Measurements from ENCODE around the gene ZNF746.

ZNF746 gene

GRCh38 chr7:149496642-149497391, 792 bp downstream of the ZNF746 start (continued):
- TF ChIP-seq KLF16 (tag by site-specific recombination; IDR thresholded peaks at IDR 0.05) (no peak), ZNF37A (tag by site-specific recombination; IDR thresholded peaks at IDR 0.05) (no peak), GLIS1 (tag by site-specific recombination; IDR thresholded peaks at IDR 0.05) (peak; percentile 92), ZNF621 (tag by site-specific recombination; IDR thresholded peaks at IDR 0.05) (no peak), GFI1B (tag by site-specific recombination; IDR thresholded peaks at IDR 0.05) (no peak), PRDM4 (tag by site-specific recombination; IDR thresholded peaks at IDR 0.05) (0 out of 2 replicates have a peak, but pooled peaks have one; percentile 3), SP3 (tag by site-specific recombination; IDR thresholded peaks at IDR 0.05) (peak; percentile 22; the same call in 1 of the 2 replicates), FEZF1 (tag by site-specific recombination; IDR thresholded peaks at IDR 0.05) (peak; percentile 17; the same call in 1 of the 2 replicates), ZSCAN5A (tag by site-specific recombination; IDR thresholded peaks at IDR 0.05) (no peak), KLF1 (tag by site-specific recombination; IDR thresholded peaks at IDR 0.05) (no peak), ZNF211 (tag by site-specific recombination; IDR thresholded peaks at IDR 0.05; ENCODE audit: low read depth) (no peak), ZNF843 (tag by site-specific recombination; IDR thresholded peaks at IDR 0.05) (no peak), PRDM1 (tag by site-specific recombination; IDR thresholded peaks at IDR 0.05) (no peak), GLIS2 (tag by site-specific recombination; IDR thresholded peaks at IDR 0.05) (peak; percentile 71), ZBTB8A (tag by site-specific recombination; IDR thresholded peaks at IDR 0.05) (peak; percentile 59; the same call in 1 of the 2 replicates), ZSCAN4 (tag by site-specific recombination; IDR thresholded peaks at IDR 0.05) (no peak), ZBTB17 (tag by site-specific recombination; IDR thresholded peaks at IDR 0.05) (0 out of 2 replicates have a peak, but pooled peaks have one; percentile 24), EGR2 (tag by site-specific recombination; IDR thresholded peaks at IDR 0.05; ENCODE audit: low read depth) (0 out of 2 replicates have a peak, but pooled peaks have one; percentile 10), ZNF623 (tag by site-specific recombination; IDR thresholded peaks at IDR 0.05) (no peak), ZNF132 (tag by site-specific recombination; IDR thresholded peaks at IDR 0.05; ENCODE audit: borderline replicate concordance) (no peak), ZNF596 (tag by site-specific recombination; IDR thresholded peaks at IDR 0.05) (no peak), ZNF473 (tag by site-specific recombination; IDR thresholded peaks at IDR 0.05) (no peak), HIC1 (tag by site-specific recombination; IDR thresholded peaks at IDR 0.05) (no peak), OSR2 (tag by site-specific recombination; IDR thresholded peaks at IDR 0.05) (no peak), ZNF664 (tag by site-specific recombination; IDR thresholded peaks at IDR 0.05) (no peak), ZXDB (tag by site-specific recombination; IDR thresholded peaks at IDR 0.05) (peak; percentile 16; the same call in 1 of the 2 replicates), SALL2 (tag by site-specific recombination; IDR thresholded peaks at IDR 0.05; ENCODE audit: borderline replicate concordance) (no peak), REST (tag by site-specific recombination; IDR thresholded peaks at IDR 0.05) (no peak), ZNF221 (tag by site-specific recombination; IDR thresholded peaks at IDR 0.05; ENCODE audit: borderline replicate concordance) (no peak)
